Omental fat pad (tissue), 4 donors: ENCODE data around the gene HS6ST2. TPM values are rescaled to one million over a fixed set of nuclear protein-coding genes. Genes with fewer than 3 reads are reported as not detected.
A peak's percentile ranks its signal among the peaks of the same experiment; 100 is the strongest.

Experiments
- ATAC-seq: fragments of 150-250 bp; one replicate; pipeline ENCODE4 v1.9.1; 2016; ENCODE audit warnings: mild to moderate bottlenecking, moderate library complexity; ENCODE audit not compliant: low FRiP score
- DNase-seq: peaks from one replicate; pipeline ENCODE4 v3.0.0-alpha.2; 2019; ENCODE audit warnings: low spot score
- total RNA-seq, 4 donors: library from RNA; depleted of rRNA; stranded (reverse); fragments of >200 nt; gene quantifications; one replicate each; pipeline ENCODE4 v1.1.0, GENCODE V29; 2016
- TF ChIP-seq, protein P1 (sequence below), 3 donors: fragments of 450-650 bp; IDR thresholded peaks; one replicate each; pipeline ENCODE4 v1.5.1; 2016 to 2017; ENCODE audit warnings: antibody characterized with exemption in 3 of 3, mild to moderate bottlenecking in 3 of 3, moderate library complexity in 2 of 3

Gene HS6ST2
- total RNA-seq = 1 to 10 TPM in 1 of 4 donors, under 1 TPM in 2, not detected in 1; 0.13 to 1.1 (median 0.46) TPM

DNA sequence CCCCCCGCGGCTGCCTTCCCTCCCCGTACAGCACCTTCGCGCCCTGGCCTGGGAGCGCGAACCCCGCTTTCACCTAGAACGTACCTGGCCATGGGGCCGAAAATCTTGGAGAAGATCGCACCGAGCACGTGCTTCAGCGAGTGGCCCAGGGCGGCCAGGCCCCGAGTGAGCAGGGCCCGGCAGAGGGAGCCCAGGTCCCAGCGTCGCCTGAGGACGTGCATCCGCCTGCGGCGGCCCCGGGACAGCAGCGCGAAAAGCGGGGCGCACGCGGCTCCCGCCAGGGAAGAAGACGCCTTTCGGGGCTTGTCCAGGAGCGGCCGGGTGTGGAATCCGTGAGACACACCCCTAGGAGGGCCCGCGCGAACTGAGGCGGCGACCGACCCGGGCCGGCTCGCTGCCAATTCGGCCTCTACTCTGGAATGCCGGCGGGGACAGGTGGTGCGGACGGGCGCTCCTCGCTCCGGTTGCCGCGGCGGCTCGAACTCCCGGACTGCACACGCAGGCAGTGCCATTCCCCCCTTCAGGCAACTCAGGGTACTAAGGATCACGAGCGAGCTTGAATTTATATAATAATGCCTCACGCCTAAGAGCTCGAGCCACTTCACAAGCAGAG is at the start of gene HS6ST2:
Gene HS6ST2 (minus strand): TSS at position 539 of the 613 bp plus-strand sequence.
- DNase-seq (no peak), ATAC-seq (peak; percentile 14)
- TF ChIP-seq, protein P1, sequence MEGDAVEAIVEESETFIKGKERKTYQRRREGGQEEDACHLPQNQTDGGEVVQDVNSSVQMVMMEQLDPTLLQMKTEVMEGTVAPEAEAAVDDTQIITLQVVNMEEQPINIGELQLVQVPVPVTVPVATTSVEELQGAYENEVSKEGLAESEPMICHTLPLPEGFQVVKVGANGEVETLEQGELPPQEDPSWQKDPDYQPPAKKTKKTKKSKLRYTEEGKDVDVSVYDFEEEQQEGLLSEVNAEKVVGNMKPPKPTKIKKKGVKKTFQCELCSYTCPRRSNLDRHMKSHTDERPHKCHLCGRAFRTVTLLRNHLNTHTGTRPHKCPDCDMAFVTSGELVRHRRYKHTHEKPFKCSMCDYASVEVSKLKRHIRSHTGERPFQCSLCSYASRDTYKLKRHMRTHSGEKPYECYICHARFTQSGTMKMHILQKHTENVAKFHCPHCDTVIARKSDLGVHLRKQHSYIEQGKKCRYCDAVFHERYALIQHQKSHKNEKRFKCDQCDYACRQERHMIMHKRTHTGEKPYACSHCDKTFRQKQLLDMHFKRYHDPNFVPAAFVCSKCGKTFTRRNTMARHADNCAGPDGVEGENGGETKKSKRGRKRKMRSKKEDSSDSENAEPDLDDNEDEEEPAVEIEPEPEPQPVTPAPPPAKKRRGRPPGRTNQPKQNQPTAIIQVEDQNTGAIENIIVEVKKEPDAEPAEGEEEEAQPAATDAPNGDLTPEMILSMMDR (IDR thresholded peaks at IDR 0.05) = no peak

DNA sequence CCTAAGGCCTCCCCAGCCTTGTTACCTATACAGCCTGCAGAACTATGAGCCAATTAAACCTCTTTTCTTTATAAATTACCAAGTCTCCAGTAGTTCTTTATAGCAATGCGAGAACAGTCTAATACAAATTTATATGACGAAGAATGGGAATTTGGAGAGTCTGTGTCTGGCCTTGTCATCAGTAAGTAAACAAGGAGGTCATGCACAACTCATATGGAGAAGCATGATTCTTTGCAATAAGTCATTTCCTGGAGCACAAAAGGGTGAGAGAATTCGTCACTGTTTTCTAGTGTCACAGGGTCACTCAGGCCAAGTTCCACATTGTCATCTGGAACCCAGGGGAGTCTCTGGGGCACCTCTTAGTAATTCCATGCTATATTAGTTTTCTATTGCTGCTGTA is 49.0 kb upstream of the HS6ST2 start:
- ATAC-seq (no peak), DNase-seq (no peak)
- TF ChIP-seq, protein P1 (IDR thresholded peaks at IDR 0.05) = no peak

DNA sequence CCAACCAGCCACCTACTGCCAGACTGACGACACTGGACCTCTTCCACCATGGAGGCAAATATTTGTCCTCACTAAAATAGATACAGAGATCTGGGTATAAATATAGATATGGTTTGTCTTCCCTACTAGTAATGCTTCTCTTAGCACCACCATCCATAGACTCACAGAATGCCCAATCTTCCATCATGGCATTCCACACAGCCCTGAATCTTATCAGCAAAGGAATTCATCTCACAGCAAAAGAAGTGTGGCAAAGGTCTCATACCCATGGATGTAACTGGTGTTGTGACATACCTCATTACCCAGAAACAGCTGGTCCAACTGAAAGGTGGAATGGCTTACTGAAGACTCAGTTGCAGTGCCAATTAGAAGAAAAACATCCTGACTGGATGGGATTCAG is 47.2 kb upstream of the HS6ST2 start:
- no peak for DNase-seq
- no peak for ATAC-seq
- TF ChIP-seq, protein P1 (IDR thresholded peaks at IDR 0.05) = no peak

DNA sequence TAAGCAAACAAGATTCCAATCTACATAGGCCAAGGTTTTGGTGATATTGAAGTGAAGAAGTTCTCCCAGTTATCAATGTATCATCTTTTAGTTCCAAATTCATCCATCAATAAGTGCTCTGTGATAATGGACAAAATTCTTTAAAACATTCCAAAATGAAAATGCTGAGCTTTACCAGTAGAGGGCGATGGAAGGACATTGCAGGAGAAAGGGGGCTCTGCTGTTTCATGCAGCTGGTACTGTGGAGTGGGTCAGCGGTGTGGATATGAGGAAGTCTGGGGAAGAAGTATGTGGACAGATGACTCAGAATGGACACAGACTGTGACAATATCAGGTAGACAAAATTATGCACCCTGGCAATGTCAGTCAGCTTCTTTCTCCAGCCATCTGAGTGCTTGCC is 46.6 kb upstream of the HS6ST2 start:
- DNase-seq = no peak
- no peak for ATAC-seq
- TF ChIP-seq, protein P1 (IDR thresholded peaks at IDR 0.05) = no peak

DNA sequence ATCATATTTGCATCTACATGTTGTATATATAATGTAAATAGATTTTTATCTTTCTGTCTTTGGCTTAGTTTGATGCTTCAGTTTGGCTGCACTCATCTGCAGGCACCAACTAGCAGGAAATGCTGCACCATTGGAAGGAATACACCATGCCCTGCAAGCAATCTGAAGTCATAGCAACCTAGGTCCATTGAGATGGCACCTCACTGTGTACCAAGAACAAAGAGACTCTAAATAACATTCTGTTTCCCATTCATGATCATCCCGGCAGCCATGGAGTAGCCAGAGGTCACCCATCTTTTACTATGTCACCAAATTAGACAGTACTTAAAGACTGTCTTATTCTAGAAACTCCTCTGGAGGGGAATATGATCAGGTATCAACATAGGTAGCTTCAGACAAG is 40.8 kb upstream of the HS6ST2 start:
- TF ChIP-seq, protein P1 (IDR thresholded peaks at IDR 0.05) = no peak
- ATAC-seq (no peak), DNase-seq (no peak)

DNA sequence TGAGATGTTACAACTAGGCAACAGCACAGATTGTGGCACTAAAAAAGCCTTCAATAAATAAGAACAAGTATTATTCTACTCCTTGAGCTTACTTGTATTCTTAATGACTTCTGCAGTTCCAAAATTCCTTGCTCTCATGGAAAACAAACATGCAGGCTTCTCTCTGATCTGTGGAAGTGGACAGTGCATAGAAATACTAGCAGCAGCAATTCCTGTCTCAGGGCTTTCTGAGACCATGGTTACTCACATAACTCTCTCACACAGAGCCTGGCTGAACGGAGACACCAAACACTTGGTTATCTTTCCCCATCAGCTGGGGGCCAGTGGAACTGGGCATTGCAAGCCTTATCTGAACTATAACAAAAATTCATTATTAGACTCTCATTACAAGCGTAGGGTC is 32.4 kb upstream of the HS6ST2 start:
- TF ChIP-seq, protein P1 (IDR thresholded peaks at IDR 0.05) = no peak
- ATAC-seq (no peak), DNase-seq (no peak)

DNA sequence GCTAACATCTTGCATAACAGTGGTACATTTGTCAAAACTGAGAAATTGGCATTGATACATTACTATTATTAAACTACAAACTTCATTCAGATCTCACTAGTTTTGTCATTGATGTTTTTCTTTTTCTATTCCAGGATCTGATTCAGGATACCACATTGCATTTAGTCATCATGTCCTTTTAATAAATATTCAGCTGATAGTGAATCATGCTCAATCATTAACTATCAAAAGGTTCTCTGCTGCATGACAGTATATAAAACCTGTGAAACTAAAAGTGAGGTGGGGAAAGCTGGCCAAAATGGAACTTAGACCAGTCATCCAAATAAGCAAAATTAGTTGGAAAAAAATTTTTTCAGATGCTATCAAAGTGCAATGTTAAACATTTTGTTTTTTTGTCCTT is 28.1 kb upstream of the HS6ST2 start:
- TF ChIP-seq, protein P1 (IDR thresholded peaks at IDR 0.05) = no peak
- ATAC-seq (no peak), DNase-seq (no peak)
